ENCODE measurements around the gene GDI1. TPM values are rescaled to one million over a fixed set of nuclear protein-coding genes. Genes with fewer than 3 reads are reported as not detected.

GDI1 gene
- total RNA-seq, 6 experiments from 2014 or later, result 144 to 154 (median 147) TPM

GRCh38 chrX:154443479-154443910, 6.5 kb downstream of the GDI1 start:
- H3K36me3 Mint-ChIP-seq (ENCODE audit: low read depth), result no peaks in the 10 kb centered on the region

DNA sequence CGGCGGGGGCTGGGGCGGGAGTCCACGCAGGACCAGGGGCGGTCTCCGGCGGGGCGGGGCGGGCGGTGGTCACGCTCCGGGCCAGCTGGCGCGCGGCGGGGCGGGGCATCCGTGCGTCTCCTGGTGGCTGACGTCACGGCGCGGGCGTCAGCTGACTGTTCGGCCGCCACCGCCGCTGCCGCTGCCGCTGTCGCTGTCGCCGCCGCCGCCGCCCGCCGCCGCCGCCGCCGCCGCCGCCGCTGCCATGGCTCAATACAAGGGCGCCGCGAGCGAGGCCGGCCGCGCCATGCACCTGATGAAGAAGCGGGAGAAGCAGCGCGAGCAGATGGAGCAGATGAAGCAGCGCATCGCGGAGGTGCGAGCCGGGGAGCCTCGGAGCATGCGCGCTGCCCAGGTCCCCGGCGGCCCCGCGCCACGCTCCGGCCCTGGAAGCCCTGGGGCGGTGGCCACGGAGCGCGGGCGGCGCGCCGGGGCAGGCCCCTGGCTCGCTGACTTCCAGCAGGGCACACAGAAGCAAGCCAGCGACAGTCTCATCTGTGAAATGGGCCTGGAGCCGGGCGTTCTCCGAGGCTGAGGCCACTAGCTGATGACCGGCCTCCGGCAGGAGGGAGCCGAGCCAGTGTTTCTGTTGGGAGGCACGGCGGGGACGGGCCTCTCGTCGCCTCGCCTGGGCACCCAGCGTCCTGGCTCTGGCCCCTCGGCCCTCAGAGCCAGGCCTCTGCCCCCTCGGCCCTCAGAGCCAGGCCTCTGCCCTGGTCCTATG, 7.2 kb downstream of the GDI1 start, which contains the start of gene FAM50A:
Gene FAM50A (plus strand): TSS at position 150 of the 763 bp plus-strand sequence. CDS start 95 bp downstream, at position 245.
- Mint-ChIP-seq H3K27me3 (ENCODE audit: insufficient read depth) (no peaks in the 10 kb centered on the region), H3K9me3 (no peaks in the 10 kb centered on the region), H3K4me3 (peak within 1 kb of the TSS; percentile 75), H3K4me1 (ENCODE audit: low read depth) (peaks cover 11% of the 10 kb centered on the region; the same call in 1 of the 2 replicates), H3K36me3 (ENCODE audit: low read depth) (no peaks in the 10 kb centered on the region), H3K27ac (peak within 1 kb of the TSS; percentile 82)
- DNase-seq, result peak; percentile 37
- TF ChIP-seq, protein P1, sequence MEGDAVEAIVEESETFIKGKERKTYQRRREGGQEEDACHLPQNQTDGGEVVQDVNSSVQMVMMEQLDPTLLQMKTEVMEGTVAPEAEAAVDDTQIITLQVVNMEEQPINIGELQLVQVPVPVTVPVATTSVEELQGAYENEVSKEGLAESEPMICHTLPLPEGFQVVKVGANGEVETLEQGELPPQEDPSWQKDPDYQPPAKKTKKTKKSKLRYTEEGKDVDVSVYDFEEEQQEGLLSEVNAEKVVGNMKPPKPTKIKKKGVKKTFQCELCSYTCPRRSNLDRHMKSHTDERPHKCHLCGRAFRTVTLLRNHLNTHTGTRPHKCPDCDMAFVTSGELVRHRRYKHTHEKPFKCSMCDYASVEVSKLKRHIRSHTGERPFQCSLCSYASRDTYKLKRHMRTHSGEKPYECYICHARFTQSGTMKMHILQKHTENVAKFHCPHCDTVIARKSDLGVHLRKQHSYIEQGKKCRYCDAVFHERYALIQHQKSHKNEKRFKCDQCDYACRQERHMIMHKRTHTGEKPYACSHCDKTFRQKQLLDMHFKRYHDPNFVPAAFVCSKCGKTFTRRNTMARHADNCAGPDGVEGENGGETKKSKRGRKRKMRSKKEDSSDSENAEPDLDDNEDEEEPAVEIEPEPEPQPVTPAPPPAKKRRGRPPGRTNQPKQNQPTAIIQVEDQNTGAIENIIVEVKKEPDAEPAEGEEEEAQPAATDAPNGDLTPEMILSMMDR (IDR thresholded peaks at IDR 0.05), result no peak

More at GRCh38 chrX:154443479-154443910, 6.5 kb downstream of the GDI1 start:
- Mint-ChIP-seq H3K4me1 (ENCODE audit: low read depth) (peaks cover 16% of the 10 kb centered on the region), H3K27ac (peak overlapping the region; percentile 82), H3K9me3 (no peaks in the 10 kb centered on the region), H3K27me3 (ENCODE audit: insufficient read depth) (no peaks in the 10 kb centered on the region), H3K4me3 (peak overlapping the region; percentile 74)
- TF ChIP-seq, protein P1 (IDR thresholded peaks at IDR 0.05), result no peak
- DNase-seq, result no peak

- H3K36me3 Mint-ChIP-seq (ENCODE audit: low read depth), result no peaks in the 10 kb centered on the region
- H3K4me1 Mint-ChIP-seq (ENCODE audit: low read depth), result peaks cover 11% of the 10 kb centered on the region; the same call in 1 of the 2 replicates
- H3K27me3 Mint-ChIP-seq (ENCODE audit: insufficient read depth), result no peaks in the 10 kb centered on the region
- no peak for DNase-seq
- 0 out of 2 replicates have a peak overlapping the region, but pooled peaks have one; percentile 9 for H3K27ac Mint-ChIP-seq
- peak overlapping the region; percentile 75 for H3K4me3 Mint-ChIP-seq
- TF ChIP-seq, protein P1 (IDR thresholded peaks at IDR 0.05), result no peak
- H3K9me3 Mint-ChIP-seq, result no peaks in the 10 kb centered on the region
These were observed 7.8 kb downstream of the GDI1 start for GRCh38 chrX:154444755-154445246.

GRCh38 chrX:154445776-154446175, 8.8 kb downstream of the GDI1 start:
- peak overlapping the region; percentile 16; the same call in 1 of the 2 replicates for H3K27ac Mint-ChIP-seq
- H3K4me3 Mint-ChIP-seq, result no peak overlapping the region; the same call in 1 of the 2 replicates
- H3K9me3 Mint-ChIP-seq, result no peaks in the 10 kb centered on the region
- H3K27me3 Mint-ChIP-seq (ENCODE audit: insufficient read depth), result no peaks in the 10 kb centered on the region
- TF ChIP-seq, protein P1 (IDR thresholded peaks at IDR 0.05), result no peak
- no peak for DNase-seq
- H3K4me1 Mint-ChIP-seq (ENCODE audit: low read depth), result peaks cover 11% of the 10 kb centered on the region; the same call in 1 of the 2 replicates
- H3K36me3 Mint-ChIP-seq (ENCODE audit: low read depth), result no peaks in the 10 kb centered on the region

- no peaks in the 10 kb centered on the region for H3K27me3 Mint-ChIP-seq (ENCODE audit: insufficient read depth)
- TF ChIP-seq, protein P1 (IDR thresholded peaks at IDR 0.05), result no peak
- peaks cover 11% of the 10 kb centered on the region; the same call in 1 of the 2 replicates for H3K4me1 Mint-ChIP-seq (ENCODE audit: low read depth)
- no peaks in the 10 kb centered on the region for H3K36me3 Mint-ChIP-seq (ENCODE audit: low read depth)
- DNase-seq, result no peak
- H3K9me3 Mint-ChIP-seq, result no peaks in the 10 kb centered on the region
- H3K4me3 Mint-ChIP-seq, result no peak overlapping the region
- H3K27ac Mint-ChIP-seq, result no peak overlapping the region
These were observed 9.5 kb downstream of the GDI1 start for GRCh38 chrX:154446430-154446829.

All from HFFc6 (cell line).